Epithelial cell of proximal tubule (primary cell): ENCODE results near the gene PDYN. TPM values are rescaled to one million over a fixed set of nuclear protein-coding genes. Genes with fewer than 3 reads are reported as not detected.

ENCODE experiments used
- DNase-seq: peaks from one replicate; pipeline ENCODE4 v3.0.0-alpha.2; 2011; ENCODE audit warnings: low read depth
- H3K4me3 ChIP-seq: 2 replicates; pipeline ENCODE4 v1.5.1; 2011; ENCODE audit warnings: low read depth, mild to moderate bottlenecking, low read length
- CTCF ChIP-seq: conservative IDR thresholded peaks from 2 replicates; pipeline ENCODE4 v1.5.1; 2012; ENCODE audit warnings: low read depth, mild to moderate bottlenecking, low read length
- total RNA-seq: library from RNA; depleted of rRNA; stranded (reverse); fragments of >200 nt; gene quantifications from 2 replicates; pipeline ENCODE4 v1.2.3, GENCODE V29; 2015

PDYN gene
- total RNA-seq, 1 donor from 2014 or later: not detected

- no peak for DNase-seq
- no peak overlapping the region for H3K4me3 ChIP-seq
- no peak for TF ChIP-seq CTCF
Observed at GRCh38 chr20:1982686-1983085, 11.2 kb downstream of the PDYN start.

GRCh38 chr20:1979106-1979778 lies 14.6 kb downstream of the PDYN start:
- no peak for TF ChIP-seq CTCF
- no peak for DNase-seq
- H3K4me3 ChIP-seq: no peak overlapping the region

- TF ChIP-seq CTCF: no peak
- no peak for DNase-seq
- no peak overlapping the region for H3K4me3 ChIP-seq
Observed at GRCh38 chr20:1975291-1975690, 18.6 kb downstream of the PDYN start.

- no peak overlapping the region for H3K4me3 ChIP-seq
- DNase-seq: no peak
- TF ChIP-seq CTCF: no peak
Observed at GRCh38 chr20:1973601-1974440, 20.0 kb downstream of the PDYN start.

- no peak for DNase-seq
- no peak overlapping the region for H3K4me3 ChIP-seq
- no peak for TF ChIP-seq CTCF
Observed at GRCh38 chr20:1971893-1972586, 21.8 kb downstream of the PDYN start.

GRCh38 chr20:1968964-1969363 lies 24.9 kb downstream of the PDYN start:
- TF ChIP-seq CTCF: no peak
- H3K4me3 ChIP-seq: no peak overlapping the region
- no peak for DNase-seq
